GM18519 (cell line): Measurements from ENCODE around the gene MYCBP.
A peak's percentile ranks its signal among the peaks of the same experiment; 100 is the strongest.
"Not testable (repeated sequence)": the region's sequence is repeated elsewhere in the genome, so short reads cannot be mapped to it uniquely, and the experiment has no call there.

Experiments
- ATAC-seq: cut with Tn5 transposase; IDR thresholded peaks from one replicate; pipeline ENCODE4 v1.9.1; 2021; ENCODE audit warnings: mild to moderate bottlenecking, moderate library complexity; ENCODE audit not compliant: unreplicated experiment, low FRiP score

Gene MYCBP

GRCh38 chr1:38870996-38871395, 2.2 kb downstream of the MYCBP start:
- ATAC-seq, result no peak

DNA sequence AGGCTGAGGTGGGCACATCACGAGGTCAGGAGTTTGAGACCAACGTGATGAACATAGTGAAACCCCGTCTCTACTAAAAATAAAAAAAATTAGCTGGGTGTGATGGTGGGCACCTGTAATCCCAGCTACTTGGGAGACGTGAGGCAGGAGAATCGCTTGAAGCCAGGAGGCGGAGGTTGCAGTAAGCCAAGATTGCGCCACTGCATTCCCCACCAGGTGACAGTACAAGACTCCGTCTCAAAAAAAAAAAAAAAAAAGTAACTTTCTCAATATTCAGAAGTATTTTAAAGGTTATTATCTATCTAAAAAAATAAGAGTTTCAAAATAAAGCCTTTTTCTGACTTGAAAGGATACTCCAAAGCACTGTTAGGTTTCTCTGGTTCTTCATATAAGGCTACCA, 5.9 kb downstream of the MYCBP start:
- ATAC-seq, result no peak

GRCh38 chr1:38865112-38865715, 7.9 kb downstream of the MYCBP start:
- ATAC-seq, result no peak

GRCh38 chr1:38860454-38860795, 12.7 kb downstream of the MYCBP start:
- no peak for ATAC-seq

- ATAC-seq, result peak; percentile 71
These were observed 13.3 kb downstream of the MYCBP start, which contains the start of gene RRAGC for GRCh38 chr1:38859561-38860453. TSS of gene RRAGC (minus strand) at chr1:38859772. CDS start at chr1:38859646, 126 bp downstream.

DNA sequence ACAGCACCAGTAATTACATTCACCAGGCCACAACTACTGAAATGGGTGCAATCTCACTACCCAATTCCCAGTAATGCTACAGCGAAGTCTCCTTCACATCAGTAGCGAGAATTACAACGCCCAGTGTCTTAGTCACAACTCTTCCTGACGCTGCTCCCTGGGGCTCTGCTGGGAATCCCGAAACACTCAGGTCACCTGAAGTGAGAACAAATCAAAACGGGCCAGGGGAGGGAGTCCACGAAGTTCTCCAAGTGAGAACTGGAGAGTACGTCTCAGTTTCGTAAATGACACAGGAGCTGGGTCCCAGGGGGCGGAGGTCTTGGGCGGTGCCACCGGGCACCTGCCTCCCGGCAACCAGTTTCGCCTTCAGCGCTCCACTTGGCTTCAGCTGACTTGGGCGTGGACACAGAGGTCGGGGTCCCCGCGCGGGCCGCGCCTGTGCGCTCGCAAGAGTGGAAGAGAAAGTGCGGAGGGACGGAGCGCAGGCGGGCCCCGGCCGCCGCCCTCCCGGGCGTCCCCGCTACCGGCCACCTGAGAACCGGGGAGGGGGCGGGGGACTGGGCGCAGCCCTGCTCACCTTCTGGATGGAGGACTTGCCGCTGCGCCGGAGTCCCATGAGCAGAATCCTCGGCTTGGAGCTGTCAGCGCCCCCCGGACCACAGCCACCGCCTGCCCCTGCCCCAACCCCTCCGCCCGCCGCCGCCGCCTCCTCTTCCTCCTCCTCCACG, 14.2 kb downstream of the MYCBP start:
- ATAC-seq, result peak; percentile 21

DNA sequence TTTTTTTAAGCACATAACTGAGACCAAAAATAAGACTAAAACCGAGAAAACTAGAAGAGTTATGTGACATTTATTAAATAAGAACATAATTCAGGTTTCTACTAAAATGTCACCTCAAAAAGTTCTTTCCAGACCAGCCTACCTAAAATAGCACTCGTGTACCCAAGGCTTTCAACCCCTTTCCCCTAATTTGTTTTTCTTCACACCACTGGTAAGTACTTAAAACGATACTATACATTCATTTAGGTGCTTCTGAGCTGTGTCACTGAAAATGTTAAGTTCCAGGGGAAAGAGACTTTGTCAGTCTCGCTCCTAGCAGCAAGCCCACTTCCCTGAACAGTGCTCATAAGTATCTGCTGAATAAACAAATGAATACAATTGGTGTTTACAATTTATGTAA, 20.4 kb downstream of the MYCBP start:
- ATAC-seq, result no peak

DNA sequence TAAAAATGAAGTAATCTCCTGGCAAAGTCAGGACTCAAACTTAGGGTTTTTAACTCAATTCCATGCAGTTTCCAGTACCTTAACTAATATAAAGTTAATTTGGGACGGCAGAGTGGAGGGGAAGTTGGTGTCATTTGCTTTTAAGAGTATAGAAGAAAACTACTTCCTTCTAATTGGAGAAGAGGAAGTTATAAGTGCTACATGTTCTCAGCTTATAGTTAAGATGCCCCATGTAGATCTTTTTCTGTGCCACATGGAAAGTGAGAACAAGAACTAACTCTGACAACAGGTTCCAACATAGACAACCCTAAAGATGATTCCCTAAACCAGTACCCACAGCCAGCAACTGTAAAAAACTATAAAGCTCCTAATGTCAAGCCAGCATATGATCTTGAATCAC, 25.1 kb downstream of the MYCBP start:
- ATAC-seq, result no peak

DNA sequence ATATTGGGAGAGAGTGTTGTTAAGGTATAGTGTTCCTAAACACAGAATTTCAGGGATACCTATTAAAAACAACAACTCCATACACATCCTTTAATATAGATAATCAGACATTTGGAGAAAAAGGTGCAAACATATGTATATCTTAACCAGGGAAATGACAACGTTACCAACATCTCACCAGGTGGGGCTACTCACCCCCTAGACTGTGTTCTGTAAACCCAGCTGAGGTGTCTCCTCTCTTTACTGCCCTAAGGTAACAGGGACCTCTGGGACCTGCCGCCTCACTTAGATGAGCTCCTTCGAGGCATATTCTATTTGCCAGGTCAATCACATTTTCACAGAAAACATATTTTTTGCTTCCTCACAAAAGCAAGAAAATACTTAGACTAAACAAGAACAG, 26.9 kb downstream of the MYCBP start:
- ATAC-seq, result no peak

- ATAC-seq, result not testable (repeated sequence)
These were observed 28.1 kb downstream of the MYCBP start for GRCh38 chr1:38845088-38845487.

DNA sequence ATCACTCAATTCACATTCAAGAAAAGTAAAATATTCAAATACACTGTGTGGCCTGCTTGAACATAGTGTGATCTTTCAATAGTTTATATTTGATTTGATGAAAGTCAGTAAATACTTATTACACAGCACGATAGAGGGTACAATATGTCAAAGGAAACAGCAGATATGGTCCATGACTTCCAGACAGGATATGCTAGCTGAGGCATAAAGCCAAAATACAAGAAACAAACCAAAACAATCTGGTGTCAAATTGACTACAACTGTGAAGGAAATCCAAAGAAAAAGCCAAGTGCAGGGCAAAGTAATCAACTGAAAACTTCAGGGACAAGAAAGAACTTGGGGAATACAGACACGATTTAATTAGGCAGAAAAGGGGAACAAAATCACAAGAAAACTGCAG, 32.9 kb downstream of the MYCBP start:
- ATAC-seq, result no peak

- ATAC-seq, result no peak
These were observed 33.8 kb downstream of the MYCBP start for GRCh38 chr1:38839363-38839762.

GRCh38 chr1:38836316-38836715, 36.8 kb downstream of the MYCBP start:
- not testable (repeated sequence) for ATAC-seq

DNA sequence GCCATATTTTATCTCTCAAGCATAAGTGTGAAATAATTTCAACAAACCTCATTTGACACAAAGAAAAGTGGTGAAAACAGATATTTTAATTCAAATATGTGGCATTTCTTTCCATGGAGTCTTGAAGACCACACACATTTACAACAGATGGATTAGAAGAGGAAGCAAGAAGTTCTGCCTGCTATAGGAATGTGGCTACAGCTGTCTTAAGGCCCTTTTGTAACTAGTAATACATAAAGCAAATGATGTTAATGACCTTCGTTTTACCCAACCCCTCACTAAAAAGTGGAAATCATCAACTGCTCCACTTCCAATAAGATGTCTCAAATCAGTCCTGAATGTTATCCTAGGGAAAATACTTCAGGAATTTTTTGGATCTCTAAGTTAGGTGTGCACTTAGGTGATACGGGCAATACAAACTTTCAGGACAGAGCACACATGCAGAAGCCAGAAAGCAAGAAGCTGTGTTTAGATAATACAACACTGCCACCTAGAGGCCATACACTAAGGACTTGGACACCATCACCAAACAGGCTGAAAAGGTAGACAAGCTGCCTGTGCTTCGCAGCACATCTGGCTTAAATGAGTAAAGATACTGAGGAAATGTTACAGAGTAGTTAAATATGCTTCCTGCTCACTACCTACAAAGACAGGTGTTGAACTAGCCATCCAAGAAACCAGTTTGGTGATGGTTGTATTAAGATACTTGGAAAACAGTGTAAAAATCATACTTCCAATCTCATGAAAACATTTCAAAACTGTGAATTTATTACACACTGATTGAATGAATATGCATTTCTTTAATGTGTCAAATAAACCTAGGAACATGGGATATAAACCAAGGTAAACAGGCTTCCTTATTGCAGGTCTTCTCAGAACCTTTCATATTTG, 38.0 kb downstream of the MYCBP start:
- ATAC-seq, result no peak

DNA sequence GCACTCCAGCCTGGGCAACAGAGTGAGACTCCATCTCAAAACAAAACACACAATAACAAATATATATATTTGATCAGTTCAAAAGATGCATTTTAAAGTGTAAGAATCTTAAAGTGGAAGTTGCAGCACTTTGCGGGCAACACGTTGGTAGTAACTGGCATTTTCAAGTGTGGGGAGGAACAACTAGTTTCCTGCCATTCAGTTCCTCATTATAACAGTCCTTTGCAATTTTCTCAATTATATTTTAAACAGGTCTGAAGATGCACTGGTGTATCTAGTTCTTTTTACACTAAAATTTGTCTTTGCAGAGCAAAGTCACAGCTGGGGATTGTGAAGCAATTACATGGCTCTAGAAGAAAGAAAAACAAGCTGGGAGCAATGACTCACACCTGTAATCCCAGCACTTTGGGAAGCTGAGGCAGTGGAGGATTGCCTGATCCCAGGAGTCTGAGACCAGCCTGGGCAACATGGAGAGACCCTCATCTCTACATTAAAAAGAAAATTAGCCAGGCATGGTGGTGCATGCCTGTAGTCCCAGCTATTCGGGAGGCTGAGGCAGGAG, 38.8 kb downstream of the MYCBP start:
- no peak for ATAC-seq

- ATAC-seq, result no peak
These were observed 40.0 kb downstream of the MYCBP start for GRCh38 chr1:38833146-38833545.

DNA sequence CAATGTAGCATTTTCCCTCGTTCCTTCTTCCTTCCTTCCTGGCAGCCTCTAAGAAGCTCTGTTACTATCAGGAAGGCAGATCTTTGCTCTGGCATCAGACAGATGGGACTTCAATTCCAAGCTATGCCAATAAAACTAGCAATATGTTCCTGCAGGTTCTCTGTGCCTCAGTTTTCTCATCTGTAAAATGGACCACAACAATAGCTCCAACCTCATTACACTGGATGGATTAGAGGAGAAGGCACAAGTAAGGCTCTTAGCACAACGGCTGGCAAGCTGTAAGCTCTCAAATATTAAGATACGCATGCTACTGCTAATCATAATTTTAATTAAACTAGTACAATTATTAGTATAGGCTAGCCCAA, 40.8 kb downstream of the MYCBP start:
- ATAC-seq, result no peak

GRCh38 chr1:38831731-38832369, 41.3 kb downstream of the MYCBP start:
- ATAC-seq, result no peak

DNA sequence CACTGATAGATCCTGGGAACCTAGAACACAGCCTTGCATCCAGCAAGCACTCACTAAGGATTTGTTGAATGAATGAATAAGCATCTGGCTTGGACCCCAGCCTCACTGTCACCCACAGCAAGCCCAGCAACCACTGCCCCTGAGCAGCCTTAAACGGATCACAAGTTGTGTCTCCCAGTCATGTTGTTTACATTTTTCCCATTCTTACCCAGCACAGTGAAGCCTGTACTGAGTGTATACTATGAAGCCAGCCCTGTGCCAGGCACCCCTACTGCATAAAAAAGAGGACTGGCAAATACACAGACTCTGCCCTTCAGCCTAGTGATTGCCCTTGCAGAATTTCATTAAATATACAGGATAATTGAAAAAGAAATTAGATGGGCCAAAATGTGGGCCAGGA, 43.8 kb downstream of the MYCBP start:
- ATAC-seq, result no peak

- ATAC-seq, result no peak
These were observed 45.8 kb downstream of the MYCBP start for GRCh38 chr1:38827318-38827717.
